ENCODE measurements around the gene GNB5. TPM values are rescaled to one million over a fixed set of nuclear protein-coding genes. Genes with fewer than 3 reads are reported as not detected.

The GNB5 gene
- total RNA-seq, 1 experiment from 2014 or later: 26.0 TPM

DNA sequence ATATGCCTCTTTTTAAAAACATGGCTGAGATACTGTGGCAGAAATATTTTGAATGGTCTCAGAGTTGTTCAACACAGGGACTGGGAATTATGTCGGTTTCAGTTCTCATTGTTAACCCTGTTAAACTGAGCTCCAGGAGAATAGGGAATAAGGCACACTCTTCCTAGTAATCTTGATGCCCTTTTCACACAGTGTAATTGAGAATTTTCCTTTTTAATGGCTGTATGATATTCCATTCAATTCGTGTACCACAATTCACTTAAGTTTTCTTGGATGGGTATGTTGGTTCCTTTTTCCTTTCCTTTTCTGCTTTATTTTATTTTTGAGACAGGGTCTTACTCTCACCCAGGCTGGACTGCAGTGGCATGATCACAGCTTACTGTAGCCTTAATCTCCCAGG is 44.9 kb downstream of the GNB5 start:
- no peaks in the 10 kb centered on the region for H3K27me3 ChIP-seq (ENCODE audit: insufficient read depth, low read depth)
- no peaks in the 10 kb centered on the region for H3K9me3 ChIP-seq (ENCODE audit: insufficient read depth, low read depth)
- ChIA-PET CTCF (interaction anchor here (0.6 kb wide), 1 partner anchor 258 kb away, joined by 3 read pairs; no protein-coding TSS in a partner anchor), POLR2A (ENCODE audit: unreplicated experiment) (no interaction called here)
- intact Hi-C loops (cut with micrococcal nuclease; ENCODE audit: unreplicated experiment): no loop called here
- H3K9me2 ChIP-seq (ENCODE audit: insufficient read depth): no peaks in the 10 kb centered on the region
- DNase-seq: no peak
- H3K4me2 ChIP-seq: no peak overlapping the region
- H3K4me3 ChIP-seq: no peak overlapping the region
- no peaks in the 10 kb centered on the region for H3K4me1 ChIP-seq (replicated peaks; ENCODE audit: insufficient read depth)
- no peak overlapping the region for H2AFZ ChIP-seq
- BruUV-seq (replicated peaks): no TSS peak
- H3K36me3 ChIP-seq (ENCODE audit: low read depth): no peaks in the 10 kb centered on the region
- H4K20me1 ChIP-seq (ENCODE audit: insufficient read depth): no peaks in the 10 kb centered on the region
- no peaks in the 10 kb centered on the region for H3K79me2 ChIP-seq (ENCODE audit: low read depth)
- TF ChIP-seq EZH2 (IDR thresholded peaks at IDR 0.05; ENCODE audit: low read depth): no peak
- TF ChIP-seq, protein P1, sequence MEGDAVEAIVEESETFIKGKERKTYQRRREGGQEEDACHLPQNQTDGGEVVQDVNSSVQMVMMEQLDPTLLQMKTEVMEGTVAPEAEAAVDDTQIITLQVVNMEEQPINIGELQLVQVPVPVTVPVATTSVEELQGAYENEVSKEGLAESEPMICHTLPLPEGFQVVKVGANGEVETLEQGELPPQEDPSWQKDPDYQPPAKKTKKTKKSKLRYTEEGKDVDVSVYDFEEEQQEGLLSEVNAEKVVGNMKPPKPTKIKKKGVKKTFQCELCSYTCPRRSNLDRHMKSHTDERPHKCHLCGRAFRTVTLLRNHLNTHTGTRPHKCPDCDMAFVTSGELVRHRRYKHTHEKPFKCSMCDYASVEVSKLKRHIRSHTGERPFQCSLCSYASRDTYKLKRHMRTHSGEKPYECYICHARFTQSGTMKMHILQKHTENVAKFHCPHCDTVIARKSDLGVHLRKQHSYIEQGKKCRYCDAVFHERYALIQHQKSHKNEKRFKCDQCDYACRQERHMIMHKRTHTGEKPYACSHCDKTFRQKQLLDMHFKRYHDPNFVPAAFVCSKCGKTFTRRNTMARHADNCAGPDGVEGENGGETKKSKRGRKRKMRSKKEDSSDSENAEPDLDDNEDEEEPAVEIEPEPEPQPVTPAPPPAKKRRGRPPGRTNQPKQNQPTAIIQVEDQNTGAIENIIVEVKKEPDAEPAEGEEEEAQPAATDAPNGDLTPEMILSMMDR (conservative IDR thresholded peaks at IDR 0.05): no peak
- no peaks in the 10 kb centered on the region for H3F3A ChIP-seq (ENCODE audit: insufficient read depth, low read depth)
- no peak overlapping the region for H3K27ac ChIP-seq

DNA sequence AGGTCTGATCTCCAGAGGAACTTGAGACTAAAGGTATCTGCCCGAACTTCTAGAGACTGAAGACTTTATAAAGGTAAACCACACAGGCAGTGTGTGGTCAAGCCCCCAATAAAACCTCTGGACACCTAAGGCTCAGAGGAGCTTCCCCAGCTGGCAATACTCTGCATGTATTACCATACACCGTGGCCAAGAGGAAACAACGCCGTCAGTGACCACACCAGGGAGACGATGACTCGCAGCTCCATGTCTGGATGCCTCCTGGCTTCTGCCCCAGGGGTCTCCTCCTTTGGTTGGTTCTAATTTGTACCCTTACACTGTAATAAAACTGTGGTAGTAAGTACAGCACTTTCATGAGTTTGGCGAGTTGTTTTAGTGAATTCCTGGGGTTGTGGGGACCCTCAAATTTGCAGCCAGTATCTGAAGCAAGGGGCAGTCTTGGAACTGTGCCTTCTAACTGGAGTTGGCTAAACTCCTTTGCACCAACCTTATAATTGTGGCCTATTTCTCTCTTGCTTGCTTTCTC is 46.5 kb downstream of the GNB5 start:
- CTCF ChIA-PET: interaction anchor here (0.6 kb wide), 1 partner anchor 46 kb away, joined by 11 read pairs; no protein-coding TSS in a partner anchor
- H3K27ac ChIP-seq: no peak overlapping the region

DNA sequence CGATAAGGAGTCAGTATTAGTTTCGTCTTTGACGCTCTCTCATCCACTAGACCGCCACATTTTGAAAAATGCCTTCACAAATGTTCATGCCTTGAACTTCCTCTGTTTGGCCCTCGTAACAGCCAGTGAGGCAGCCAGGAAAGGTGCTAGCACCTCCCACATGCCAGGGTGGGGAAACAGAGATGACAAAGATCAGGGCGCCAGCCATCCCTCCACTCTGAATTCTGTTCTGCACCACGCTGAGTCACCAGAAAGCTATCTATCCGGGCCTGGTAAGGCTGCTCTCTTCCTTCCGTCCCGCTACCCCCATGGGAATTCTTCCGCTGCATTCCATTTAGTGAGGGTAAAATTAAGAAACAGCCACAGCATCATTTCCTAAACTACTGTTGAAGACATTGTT is 47.3 kb downstream of the GNB5 start:
- H3K9me2 ChIP-seq (ENCODE audit: insufficient read depth): no peaks in the 10 kb centered on the region
- TF ChIP-seq, protein P1 (conservative IDR thresholded peaks at IDR 0.05): no peak
- TF ChIP-seq EZH2 (IDR thresholded peaks at IDR 0.05; ENCODE audit: low read depth): no peak
- H3K4me2 ChIP-seq: no peak overlapping the region
- no peaks in the 10 kb centered on the region for H3K27me3 ChIP-seq (ENCODE audit: insufficient read depth, low read depth)
- H3K36me3 ChIP-seq (ENCODE audit: low read depth): no peaks in the 10 kb centered on the region
- BruUV-seq (replicated peaks): no TSS peak
- H3K79me2 ChIP-seq (ENCODE audit: low read depth): no peaks in the 10 kb centered on the region
- H3F3A ChIP-seq (ENCODE audit: insufficient read depth, low read depth): no peaks in the 10 kb centered on the region
- intact Hi-C loops (cut with micrococcal nuclease; ENCODE audit: unreplicated experiment): loop anchor here (5.0 kb wide), 1 partner anchor 67 kb away; no protein-coding TSS in a partner anchor
- H3K4me1 ChIP-seq (replicated peaks; ENCODE audit: insufficient read depth): peaks cover 5% of the 10 kb centered on the region; the same call in 1 of the 2 replicates
- no peak overlapping the region for H3K4me3 ChIP-seq
- H3K27ac ChIP-seq: no peak overlapping the region
- CTCF ChIA-PET: no interaction called here
- no peaks in the 10 kb centered on the region for H4K20me1 ChIP-seq (ENCODE audit: insufficient read depth)
- peak in 1 of 2 experiments; percentile 14 for DNase-seq
- H2AFZ ChIP-seq: no peak overlapping the region
- POLR2A ChIA-PET (ENCODE audit: unreplicated experiment): no interaction called here
- H3K9me3 ChIP-seq (ENCODE audit: insufficient read depth, low read depth): no peaks in the 10 kb centered on the region

More for the DNA sequence above, 46.5 kb downstream of the GNB5 start:
- Histone ChIP-seq H3K9me3 (ENCODE audit: insufficient read depth, low read depth) (no peaks in the 10 kb centered on the region), H3K4me3 (no peak overlapping the region), H3K4me2 (no peak overlapping the region), H3K9me2 (ENCODE audit: insufficient read depth) (no peaks in the 10 kb centered on the region), H3K79me2 (ENCODE audit: low read depth) (no peaks in the 10 kb centered on the region), H3K27me3 (ENCODE audit: insufficient read depth, low read depth) (no peaks in the 10 kb centered on the region), H3F3A (ENCODE audit: insufficient read depth, low read depth) (no peaks in the 10 kb centered on the region), H3K4me1 (replicated peaks; ENCODE audit: insufficient read depth) (peaks cover under 1% of the 10 kb centered on the region; the same call in 1 of the 2 replicates), H2AFZ (no peak overlapping the region), H3K36me3 (ENCODE audit: low read depth) (no peaks in the 10 kb centered on the region), H4K20me1 (ENCODE audit: insufficient read depth) (no peaks in the 10 kb centered on the region)
- no peak for DNase-seq
- TF ChIP-seq, protein P1 (conservative IDR thresholded peaks at IDR 0.05): no peak
- TF ChIP-seq EZH2 (IDR thresholded peaks at IDR 0.05; ENCODE audit: low read depth): no peak
- BruUV-seq (replicated peaks): no TSS peak
- POLR2A ChIA-PET (ENCODE audit: unreplicated experiment): no interaction called here
- intact Hi-C loops (cut with micrococcal nuclease; ENCODE audit: unreplicated experiment): loop anchor here (5.0 kb wide), 1 partner anchor 67 kb away; no protein-coding TSS in a partner anchor
